Mesothelial cell of epicardium (in vitro differentiated cells): Measurements from ENCODE around the gene CDC42BPG. TPM values are rescaled to one million over a fixed set of nuclear protein-coding genes. Genes with fewer than 3 reads are reported as not detected.
A peak's percentile ranks its signal among the peaks of the same experiment; 100 is the strongest.

Experiments used
- DNase-seq, 2 experiments: peaks; one replicate each; pipeline ENCODE4 v3.0.0; 2021; ENCODE audit warnings: low spot score in 2 of 2; ENCODE audit not compliant: unreplicated experiment in 2 of 2
- H3K27ac Mint-ChIP-seq: 2 replicates; pipeline ENCODE4 v1.8.0; 2021; ENCODE audit warnings: mixed read lengths
- H3K27me3 Mint-ChIP-seq: 2 replicates; pipeline ENCODE4 v1.8.0; 2021; ENCODE audit warnings: low read depth, mixed read lengths
- H3K36me3 Mint-ChIP-seq: 2 replicates; pipeline ENCODE4 v1.8.0; 2021; ENCODE audit warnings: mixed read lengths
- H3K4me1 Mint-ChIP-seq: 2 replicates; pipeline ENCODE4 v1.8.0; 2021; ENCODE audit warnings: mixed read lengths
- H3K4me3 Mint-ChIP-seq: 2 replicates; pipeline ENCODE4 v1.8.0; 2021; ENCODE audit warnings: mild to moderate bottlenecking, moderate library complexity, mixed read lengths
- H3K9me3 Mint-ChIP-seq: 2 replicates; pipeline ENCODE4 v1.8.0; 2021; ENCODE audit warnings: mixed read lengths
- CTCF ChIP-seq: fragments of 200-600 bp; sonication (generic); IDR thresholded peaks from one replicate; pipeline ENCODE4 v1.5.0; 2021; ENCODE audit warnings: antibody characterized with exemption; ENCODE audit not compliant: unreplicated experiment
- total RNA-seq: library from RNA; stranded (reverse); gene quantifications from 3 replicates; pipeline ENCODE4 v1.2.1, GENCODE V29; 2021

CDC42BPG gene
- total RNA-seq, 1 donor from 2014 or later, result 30.1 TPM

- H3K27me3 Mint-ChIP-seq, result no peaks in the 10 kb centered on the region
- TF ChIP-seq CTCF, result no peak
- H3K27ac Mint-ChIP-seq, result peak overlapping the region; percentile 90
- peaks cover 20% of the 10 kb centered on the region for H3K36me3 Mint-ChIP-seq
- H3K9me3 Mint-ChIP-seq, result peaks cover 4% of the 10 kb centered on the region
- no peak for DNase-seq
- H3K4me3 Mint-ChIP-seq, result no peak overlapping the region
- peaks cover 43% of the 10 kb centered on the region for H3K4me1 Mint-ChIP-seq
Measured at GRCh38 chr11:64869571-64870175, 25.2 kb upstream of the CDC42BPG start.

- Mint-ChIP-seq H3K4me1 (peaks cover 46% of the 10 kb centered on the region), H3K4me3 (no peak overlapping the region), H3K27ac (peak overlapping the region; percentile 90), H3K27me3 (no peaks in the 10 kb centered on the region), H3K9me3 (peaks cover 4% of the 10 kb centered on the region), H3K36me3 (peaks cover 20% of the 10 kb centered on the region)
- no peak for DNase-seq
- TF ChIP-seq CTCF, result no peak
Measured at GRCh38 chr11:64868904-64869570, 24.6 kb upstream of the CDC42BPG start.

- H3K4me1 Mint-ChIP-seq, result peaks cover 57% of the 10 kb centered on the region
- H3K36me3 Mint-ChIP-seq, result peaks cover 17% of the 10 kb centered on the region
- no peak for DNase-seq
- H3K9me3 Mint-ChIP-seq, result peaks cover 4% of the 10 kb centered on the region
- no peaks in the 10 kb centered on the region for H3K27me3 Mint-ChIP-seq
- no peak overlapping the region for H3K4me3 Mint-ChIP-seq
- no peak for TF ChIP-seq CTCF
- peak overlapping the region; percentile 90 for H3K27ac Mint-ChIP-seq
Measured at GRCh38 chr11:64867748-64868462, 23.5 kb upstream of the CDC42BPG start.

- Mint-ChIP-seq H3K4me3 (no peak overlapping the region), H3K36me3 (peaks cover 11% of the 10 kb centered on the region), H3K4me1 (peaks cover 57% of the 10 kb centered on the region), H3K27ac (peak overlapping the region; percentile 29), H3K9me3 (peaks cover 4% of the 10 kb centered on the region), H3K27me3 (no peaks in the 10 kb centered on the region)
- DNase-seq, result no peak
- no peak for TF ChIP-seq CTCF
Measured at GRCh38 chr11:64866173-64866491, 21.7 kb upstream of the CDC42BPG start.

DNA sequence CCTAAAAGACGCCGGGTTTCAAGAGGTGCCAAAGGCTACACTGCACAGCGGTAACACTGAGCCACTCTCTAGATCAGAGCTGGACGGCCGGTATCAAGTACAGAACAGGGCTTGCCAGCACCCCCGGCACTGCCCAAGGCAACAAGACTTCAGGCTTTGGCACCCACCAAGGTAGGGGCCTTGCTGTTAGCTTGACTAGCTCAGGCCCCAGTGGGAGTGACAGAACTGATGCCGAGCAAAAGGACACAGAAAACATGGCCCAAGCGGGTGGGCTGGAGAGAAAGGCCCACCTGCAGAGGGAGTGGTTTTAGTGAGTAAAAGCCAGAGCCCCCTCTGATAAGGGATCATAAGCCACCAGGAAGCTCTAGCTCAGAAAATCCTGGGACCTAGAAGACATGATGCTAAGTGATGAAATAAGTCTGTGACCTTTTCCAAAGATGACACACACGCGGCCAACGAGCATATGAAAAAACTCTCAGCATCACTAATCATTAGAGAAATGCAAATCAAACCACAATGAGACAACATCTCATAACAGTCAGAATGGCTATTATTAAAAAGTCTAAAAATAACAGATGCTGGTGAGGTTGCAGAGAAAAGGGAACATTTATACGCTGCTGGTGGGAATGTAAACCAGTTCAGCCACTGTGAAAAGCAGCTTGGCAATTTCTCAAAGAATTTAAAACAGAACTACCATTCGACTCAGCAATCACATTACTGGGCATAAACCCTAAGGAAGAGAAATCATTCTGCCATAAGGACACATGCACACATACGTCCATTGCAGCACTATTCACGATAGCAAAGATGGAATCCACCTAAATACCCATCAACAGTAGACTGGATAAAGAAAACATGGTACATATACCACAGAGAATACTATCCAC is 21.1 kb upstream of the CDC42BPG start:
- DNase-seq, result no peak
- TF ChIP-seq CTCF, result no peak
- Mint-ChIP-seq H3K36me3 (peaks cover 11% of the 10 kb centered on the region), H3K4me1 (peaks cover 52% of the 10 kb centered on the region), H3K4me3 (no peak overlapping the region), H3K9me3 (peaks cover 4% of the 10 kb centered on the region), H3K27me3 (no peaks in the 10 kb centered on the region), H3K27ac (peak overlapping the region; percentile 56)
